H1 (cell line): Measurements from ENCODE around the gene QPCT. TPM values are rescaled to one million over a fixed set of nuclear protein-coding genes. Genes with fewer than 3 reads are reported as not detected.

ENCODE experiments used
- CTCF ChIA-PET: fragments of 300-600 bp; sonication (Branson Sonifier 250); formaldehyde crosslinking; loops from one replicate; lab custom pipeline; 2021; ENCODE audit not compliant: partially characterized antibody; lab: Charles Lee
- POLR2A ChIA-PET: fragments of 300-600 bp; sonication (Branson Sonifier 250); formaldehyde crosslinking; loops from one replicate; lab custom pipeline; 2021; ENCODE audit warnings: inconsistent platforms; ENCODE audit not compliant: partially characterized antibody; lab: Charles Lee
- DNase-seq, 2 experiments: peaks; one replicate each; pipeline versions ENCODE4 v3.0.0 to v3.0.0-alpha.2; 2010 to 2022; ENCODE audit warnings: low spot score in 2 of 2, low read depth in 1 of 2, mixed read lengths in 1 of 2
- FAIRE-seq: peaks from 2 replicates; lab custom pipeline; 2011; peaks lifted over from hg19 to GRCh38; lab: Jason Lieb, UNC
- H2AFZ ChIP-seq: 2 replicates; pipeline ENCODE4 v1.8.1; 2012; ENCODE audit warnings: low read length, inconsistent platforms
- H2AK5ac ChIP-seq: 2 replicates; pipeline ENCODE4 v1.6.1; 2013; ENCODE audit warnings: low read depth, low read length
- H2BK120ac ChIP-seq: replicated peaks from 2 replicates; pipeline ENCODE3; 2013; ENCODE audit warnings: low read depth, low read length, inconsistent platforms
- H2BK12ac ChIP-seq: 2 replicates; pipeline ENCODE4 v1.6.1; 2013; ENCODE audit warnings: low read depth, low read length
- H2BK15ac ChIP-seq: 2 replicates; pipeline ENCODE4 v1.6.1; 2013; ENCODE audit warnings: low read length
- H2BK20ac ChIP-seq: 2 replicates; pipeline ENCODE4 v1.6.1; 2013; ENCODE audit warnings: low read length
- H2BK5ac ChIP-seq: 2 replicates; pipeline ENCODE4 v1.6.1; 2013; ENCODE audit warnings: low read depth, low read length
- H3K14ac ChIP-seq: 2 replicates; pipeline ENCODE4 v1.6.1; 2013; ENCODE audit warnings: inconsistent platforms; ENCODE audit not compliant: insufficient read length
- H3K18ac ChIP-seq: 2 replicates; pipeline ENCODE4 v1.6.1; 2013; ENCODE audit warnings: low read length; ENCODE audit errors: extremely low read depth
- H3K23ac ChIP-seq: 2 replicates; pipeline ENCODE4 v1.6.1; 2013; ENCODE audit warnings: inconsistent platforms; ENCODE audit not compliant: insufficient read length
- H3K23me2 ChIP-seq: 2 replicates; pipeline ENCODE4 v1.6.1; 2013; ENCODE audit warnings: low read depth, low read length
- H3K27ac ChIP-seq: 2 replicates; pipeline ENCODE4 v1.6.1; 2011; ENCODE audit warnings: low read depth, low read length, inconsistent platforms
- H3K27me3 ChIP-seq, 4 experiments: replicated peaks in 1 of 4; 1 replicate in 1 of 4; 2 replicates in 3 of 4; pipeline versions ENCODE4 v1.6.1 to v1.8.1; 2011 to 2013; ENCODE audit warnings: low read length in 3 of 4, mild to moderate bottlenecking in 3 of 4, inconsistent platforms in 2 of 4, mixed read lengths in 2 of 4, moderate library complexity in 1 of 4; ENCODE audit not compliant: control insufficient read depth in 3 of 4, insufficient read depth in 3 of 4; ENCODE audit errors: extremely low read depth in 1 of 4
- H3K36me3 ChIP-seq, 4 experiments: 2 replicates each; pipeline versions ENCODE4 v1.6.1 to v1.8.1; 2011 to 2013; ENCODE audit warnings: mild to moderate bottlenecking in 4 of 4, low read length in 3 of 4, moderate library complexity in 2 of 4, control low read depth in 1 of 4, inconsistent platforms in 1 of 4; ENCODE audit not compliant: insufficient read depth in 4 of 4, control insufficient read depth in 2 of 4
- H3K4ac ChIP-seq: replicated peaks from 2 replicates; pipeline ENCODE3; 2013; ENCODE audit warnings: low read length, low read depth, mixed read lengths, inconsistent platforms; ENCODE audit not compliant: insufficient read length
- H3K4me1 ChIP-seq, 4 experiments: replicated peaks in 1 of 4; 1 replicate in 1 of 4; 2 replicates in 3 of 4; pipeline versions ENCODE4 v1.6.1 to v1.8.1; 2011 to 2013; ENCODE audit warnings: low read length in 3 of 4, inconsistent platforms in 2 of 4, mixed read lengths in 1 of 4; ENCODE audit not compliant: insufficient read depth in 4 of 4, control insufficient read depth in 3 of 4
- H3K4me2 ChIP-seq, 2 experiments: 2 replicates each; pipeline versions ENCODE4 v1.6.1 to v1.8.1; 2011 to 2013; ENCODE audit warnings: low read depth in 2 of 2, low read length in 2 of 2, control low read depth in 1 of 2, inconsistent platforms in 1 of 2, mild to moderate bottlenecking in 1 of 2; ENCODE audit not compliant: insufficient read depth in 1 of 2
- H3K4me3 ChIP-seq, 4 experiments: fragments of 200-600, 300-600 bp in 1 of 4; sonication (generic), shearing (Covaris generic), sonication (Bioruptor Twin) in 1 of 4; 2 replicates each; pipeline versions ENCODE4 v1.5.1 to v1.8.1; 2011 to 2016; ENCODE audit warnings: low read length in 4 of 4, low read depth in 3 of 4, control low read depth in 2 of 4, inconsistent platforms in 2 of 4, mild to moderate bottlenecking in 2 of 4, mixed read lengths in 1 of 4, moderate library complexity in 1 of 4; ENCODE audit not compliant: insufficient read depth in 2 of 4; ENCODE audit errors: extremely low read depth in 1 of 4
- H3K56ac ChIP-seq: replicated peaks from 2 replicates; pipeline ENCODE3; 2013; ENCODE audit warnings: low read depth, mild to moderate bottlenecking, mixed read lengths, low read length, inconsistent platforms; ENCODE audit not compliant: insufficient read length
- H3K79me1 ChIP-seq: 2 replicates; pipeline ENCODE4 v1.6.1; 2013; ENCODE audit warnings: low read depth, low read length, control low read depth
- H3K79me2 ChIP-seq, 2 experiments: 2 replicates each; pipeline versions ENCODE4 v1.6.1 to v1.8.1; 2012 to 2013; ENCODE audit warnings: low read length in 2 of 2, mild to moderate bottlenecking in 2 of 2, inconsistent platforms in 1 of 2; ENCODE audit not compliant: insufficient read depth in 2 of 2, control insufficient read depth in 1 of 2
- H3K9ac ChIP-seq, 4 experiments: replicated peaks in 1 of 4; 1 replicate in 1 of 4; 2 replicates in 3 of 4; pipeline versions ENCODE4 v1.6.1 to v1.8.1; 2011 to 2013; ENCODE audit warnings: low read depth in 3 of 4, low read length in 3 of 4, control low read depth in 2 of 4, mild to moderate bottlenecking in 2 of 4, moderate library complexity in 2 of 4, inconsistent platforms in 1 of 4; ENCODE audit errors: extremely low read depth in 1 of 4
- H3K9me3 ChIP-seq, 2 experiments: 2 replicates each; pipeline versions ENCODE4 v1.6.1 to v1.8.1; 2012 to 2013; ENCODE audit warnings: mild to moderate bottlenecking in 2 of 2, moderate library complexity in 2 of 2, control low read depth in 1 of 2, inconsistent platforms in 1 of 2, low read depth in 1 of 2, low read length in 1 of 2, mixed read lengths in 1 of 2; ENCODE audit not compliant: insufficient read depth in 2 of 2
- H4K20me1 ChIP-seq, 2 experiments: replicated peaks in 1 of 2; 2 replicates each; pipeline versions ENCODE3 to v1.8.1; 2011 to 2013; ENCODE audit warnings: inconsistent platforms in 2 of 2, low read length in 2 of 2, mild to moderate bottlenecking in 1 of 2; ENCODE audit not compliant: insufficient read depth in 2 of 2, control insufficient read depth in 1 of 2
- H4K5ac ChIP-seq: 2 replicates; pipeline ENCODE4 v1.6.1; 2013; ENCODE audit warnings: low read length, low read depth, mixed read lengths, inconsistent platforms; ENCODE audit not compliant: insufficient read length
- H4K8ac ChIP-seq: 2 replicates; pipeline ENCODE4 v1.8.0; 2013; ENCODE audit warnings: mild to moderate bottlenecking, moderate library complexity, low read length, inconsistent platforms; ENCODE audit not compliant: insufficient read depth; ENCODE audit errors: extremely low read depth
- H4K91ac ChIP-seq: replicated peaks from 2 replicates; pipeline ENCODE3; 2013; ENCODE audit warnings: low read length, mixed read lengths, inconsistent platforms; ENCODE audit not compliant: insufficient read length
- BCL11A ChIP-seq, 2 experiments: IDR thresholded peaks; one replicate each; pipeline ENCODE4 v1.6.1; 2011; ENCODE audit warnings: low read depth in 2 of 2, low read length in 2 of 2, mild to moderate bottlenecking in 2 of 2
- GTF2F1 ChIP-seq: IDR thresholded peaks from 2 replicates; pipeline ENCODE4 v1.6.1; 2012; ENCODE audit warnings: low read depth, low read length, improper control_type of control experiment, borderline replicate concordance
- WGBS, 2 experiments: shearing (Covaris generic) in 1 of 2; methylation state at CpG; one replicate each; pipeline versions ENCODE4 v1.1.6 to v1.1.7; 2013 to 2015; ENCODE audit warnings: low lambda C conversion rate in 2 of 2, mixed read lengths in 2 of 2, inconsistent platforms in 1 of 2, low coverage in 1 of 2, missing lambda C conversion rate in 1 of 2; ENCODE audit not compliant: insufficient replicate concordance in 2 of 2, insufficient coverage in 1 of 2, insufficient read length in 1 of 2; ENCODE audit errors: extremely low coverage in 1 of 2, missing lambda C conversion rate in 1 of 2; 5-methylcytosine and 5-hydroxymethylcytosine counted together
- polyA plus RNA-seq, 7 experiments: library from polyadenylated mRNA; depleted of rRNA in 3 of 7; stranded (reverse) in 5 of 7; unstranded in 2 of 7; fragments of >200 nt in 5 of 7; fragments of 200-250 nt in 2 of 7; gene quantifications; 1 replicate in 5 of 7; 2 replicates in 1 of 7; 4 replicates in 1 of 7; pipeline versions ENCODE4 v1.2.1 to v1.2.3, GENCODE V29; 2011 to 2013; ENCODE audit warnings: missing spikeins in 2 of 7, mixed read lengths in 2 of 7
- total RNA-seq: library from RNA; stranded (reverse); fragmentation: NEBNext Ultra II Directional; extraction: Animal tissue kit (Norgen Biotek cat#: 25700); gene quantifications from 2 replicates; pipeline ENCODE4 v1.2.1, GENCODE V29; 2021

The QPCT gene
- total and polyA plus RNA-seq, 2 of the 8 experiments (the other 6 are each of a cell fraction or from before 2014, with no cell fraction given): 4.0 to 4.3 TPM

- Histone ChIP-seq H4K8ac (no peak overlapping the region), H3K27me3 (peaks cover 0 to 15% (median 10%) of the 10 kb centered on the region in 4 experiments; a peak in 5 of 7 replicates), H3K79me2 (peaks cover 4 to 26% of the 10 kb centered on the region in 2 experiments; a peak in 3 of 4 replicates), H4K20me1 (peaks cover 0 to 3% of the 10 kb centered on the region in 2 experiments), H3K4me3 (no peak overlapping the region), H4K5ac (no peak overlapping the region), H2AK5ac (no peak overlapping the region), H4K91ac (no peak overlapping the region), H3K79me1 (no peaks in the 10 kb centered on the region), H3K36me3 (no peaks in the 10 kb centered on the region; a peak in 2 of 8 replicates), H2BK120ac (no peak overlapping the region), H3K27ac (no peak overlapping the region), H2BK5ac (no peak overlapping the region), H3K14ac (no peak overlapping the region), H3K9me3 (no peaks in the 10 kb centered on the region), H3K18ac (no peak overlapping the region), H2AFZ (no peak overlapping the region), H2BK12ac (no peak overlapping the region), H3K4ac (no peak overlapping the region), H3K4me2 (no peak overlapping the region), H3K9ac (no peak overlapping the region), H2BK20ac (no peak overlapping the region), H3K23ac (no peak overlapping the region), H3K56ac (no peak overlapping the region), H2BK15ac (no peak overlapping the region), H3K23me2 (peaks cover 12% of the 10 kb centered on the region), H3K4me1 (peaks cover 0 to 5% (median 2%) of the 10 kb centered on the region in 4 experiments; a peak in 3 of 7 replicates)
- FAIRE-seq (no peak), DNase-seq (no peak)
- ChIA-PET CTCF (interaction anchor here (1.0 to 1.1 kb wide), 2 partner anchors 10 to 15 kb away, joined by 3 read pairs; no protein-coding TSS in a partner anchor), POLR2A (interaction anchor here (1.2 kb wide), 1 partner anchor 10 kb away, joined by 4 read pairs; no protein-coding TSS in a partner anchor)
- TF ChIP-seq GTF2F1 (no peak), BCL11A (IDR thresholded peaks at IDR 0.05; ENCODE audit: low read depth in 2 of 2, low read length in 2 of 2) (no peak)
- WGBS, 2 experiments: 72% methylated on average over 2 of the region's 2 CpGs; no CpG with 5 or more reads in 1 of the 2 experiments
Observed at GRCh38 chr2:37326285-37326684, 18.1 kb upstream of the QPCT start.
